Ecto neural progenitor cell (in vitro differentiated cells): Measurements from ENCODE around the gene TBC1D17.

Experiments used
- DNase-seq: peaks from one replicate; pipeline ENCODE4 v3.0.0-alpha.2; 2018; ENCODE audit warnings: low spot score

TBC1D17 gene

DNA sequence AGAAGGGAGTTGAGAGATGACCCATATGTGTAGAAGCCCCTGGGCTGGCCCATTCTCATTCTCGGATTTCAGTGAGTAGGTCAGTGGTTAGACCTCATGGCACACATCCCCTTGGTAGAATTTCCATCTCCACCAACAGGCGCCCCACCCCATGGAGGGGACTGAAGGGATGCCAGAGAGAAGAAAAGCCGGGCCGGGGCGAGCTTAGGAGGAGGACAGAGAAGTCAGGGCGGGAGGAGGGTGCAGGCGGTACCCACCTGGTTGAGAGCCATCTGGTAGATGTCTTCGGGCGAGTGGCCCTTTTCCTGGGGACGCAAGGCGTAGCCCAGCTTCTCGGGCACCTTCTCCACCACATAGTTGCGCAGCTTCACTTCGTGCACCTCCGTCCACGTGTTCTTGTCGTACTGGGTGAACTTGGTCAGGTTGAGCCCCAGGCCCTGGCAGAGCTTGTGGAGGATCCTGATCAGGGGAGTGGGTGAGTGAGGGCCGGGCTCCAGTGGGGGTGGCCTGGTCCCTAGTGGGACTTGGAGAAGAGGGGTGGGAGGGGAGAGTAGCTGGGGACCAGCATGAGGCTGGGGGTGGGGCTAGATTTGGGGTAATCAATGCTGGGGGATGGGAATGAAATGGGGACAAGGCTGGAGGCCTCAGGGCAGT lies 16.6 kb downstream of the TBC1D17 start:
- no peak for DNase-seq

DNA sequence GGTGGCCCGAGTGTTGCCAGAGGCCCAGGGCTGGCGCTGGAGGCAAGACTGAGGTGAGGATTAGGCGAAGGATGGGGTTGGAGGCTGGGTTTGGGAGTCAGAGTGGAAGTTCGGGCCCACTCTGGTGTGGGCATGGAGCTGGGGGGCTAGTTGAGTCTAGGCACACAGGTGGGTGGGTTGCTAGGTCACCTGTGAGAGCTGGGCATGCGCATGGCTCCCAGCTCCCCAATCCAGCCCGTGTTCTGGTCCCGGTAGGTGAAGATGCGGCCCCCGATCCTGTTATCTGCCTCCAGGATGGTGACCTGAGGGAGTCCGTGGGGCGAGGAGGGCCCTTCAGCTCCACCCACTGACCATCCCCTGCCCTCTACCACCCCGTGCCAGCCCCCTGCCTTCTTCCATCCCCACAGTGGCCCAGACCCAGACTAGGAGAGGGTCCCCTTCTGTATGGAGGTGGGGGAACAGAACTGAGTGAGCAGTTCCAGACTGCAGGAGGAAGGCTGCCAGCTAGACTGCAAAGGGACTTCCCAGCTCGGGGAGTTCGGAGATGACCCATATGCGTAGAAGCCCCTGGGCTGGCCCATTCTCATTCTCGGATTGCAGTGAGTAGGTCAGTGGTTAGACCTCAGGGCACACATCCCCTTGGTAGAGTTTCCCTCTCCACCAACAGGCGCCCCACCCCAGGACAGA lies 17.5 kb downstream of the TBC1D17 start:
- no peak for DNase-seq

DNA sequence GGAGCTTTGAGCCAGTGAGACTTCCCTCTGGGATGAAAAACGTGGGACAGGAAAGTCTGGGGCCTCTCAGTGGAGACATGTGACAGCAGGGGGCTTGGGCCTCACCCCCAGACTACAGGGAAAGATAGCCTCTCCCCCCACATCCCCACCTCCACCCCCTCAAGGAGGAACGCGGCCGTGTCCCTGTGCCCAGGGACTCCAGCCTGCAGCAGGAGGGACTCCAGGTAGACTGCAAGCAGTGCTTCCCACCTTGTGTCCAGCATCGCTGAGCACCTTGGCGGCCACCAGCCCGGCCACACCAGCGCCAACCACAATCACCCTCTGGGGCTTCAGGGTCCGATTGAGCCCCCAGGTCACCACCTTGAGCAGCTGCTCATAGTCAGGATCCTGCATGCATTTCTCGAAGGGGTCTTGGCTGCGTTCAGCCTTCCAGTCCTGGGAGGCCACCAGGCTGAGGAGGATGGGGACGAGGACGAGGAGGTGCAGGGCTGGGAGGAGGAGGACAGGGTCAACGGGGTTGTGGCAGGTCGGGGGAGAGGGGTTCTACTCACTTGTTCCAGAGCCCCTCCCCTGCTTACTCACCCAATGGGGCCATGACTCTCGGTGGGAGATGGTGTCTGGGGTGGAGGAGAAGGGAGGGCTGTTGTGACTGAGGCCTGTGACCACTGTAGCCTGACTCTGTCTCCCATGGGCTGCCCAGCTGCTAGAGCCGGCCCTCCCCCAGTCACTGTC lies 18.2 kb downstream of the TBC1D17 start:
- no peak for DNase-seq

DNA sequence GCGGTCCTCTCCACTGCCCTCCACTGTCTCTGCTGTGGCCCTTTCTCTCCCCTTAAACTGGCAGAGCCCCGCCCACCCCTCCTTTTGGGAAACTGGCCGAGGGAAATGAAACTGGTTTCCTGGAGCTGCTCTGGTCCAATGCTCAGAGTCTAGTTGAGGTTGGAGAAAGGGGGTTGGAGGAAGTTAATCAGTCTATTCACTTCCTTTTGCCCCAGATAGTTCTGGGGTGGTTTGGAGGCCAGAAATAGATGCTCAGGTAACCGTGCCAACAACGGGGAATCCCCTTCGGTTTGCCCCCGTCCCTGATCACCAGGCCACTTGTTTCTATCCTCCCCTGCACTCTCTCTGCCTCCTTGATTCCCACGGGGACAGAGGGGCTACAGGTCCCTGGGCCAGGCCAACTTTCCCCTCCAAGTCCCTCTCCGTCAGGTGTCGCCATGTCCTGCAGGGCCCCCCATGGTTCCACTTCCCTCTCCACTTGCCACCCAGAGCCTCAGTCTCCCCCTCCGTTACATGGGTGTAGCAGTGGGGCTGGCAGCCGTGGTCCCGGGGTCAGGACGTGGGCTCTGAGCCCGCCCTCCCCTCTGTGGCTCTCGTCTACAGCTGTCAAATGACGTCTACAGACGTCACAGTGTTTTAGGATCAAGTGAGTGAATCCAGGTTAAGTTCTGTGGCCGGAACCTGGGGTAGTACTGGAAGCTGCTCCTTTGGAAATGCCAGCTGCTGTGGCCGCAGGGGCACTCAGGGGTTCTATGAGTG lies 19.5 kb downstream of the TBC1D17 start, which contains the start of gene IL4I1:
Gene IL4I1, minus strand, starts transcription at position 25 of the 759 bp plus-strand sequence. CDS start 727 bp downstream, outside the sequence.
- no peak for DNase-seq

DNA sequence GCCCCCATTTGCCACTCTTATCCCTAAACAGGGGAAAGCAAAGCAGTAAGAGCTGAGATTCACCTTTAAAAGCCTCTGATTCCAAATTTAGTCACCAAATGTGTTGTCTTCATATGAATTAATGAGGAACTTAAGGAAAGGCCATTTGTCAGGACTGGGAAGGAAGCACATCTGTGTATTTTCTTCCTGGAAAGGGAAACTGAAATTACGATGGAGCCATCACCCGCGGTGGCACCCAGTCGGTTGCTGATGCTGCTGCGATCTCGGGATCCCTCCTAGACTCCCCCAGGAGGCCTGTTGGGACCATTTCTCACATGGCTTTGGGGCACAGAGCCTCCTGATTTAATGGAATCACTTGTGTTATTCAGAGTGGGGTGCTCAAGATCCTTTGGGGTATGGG lies 26.6 kb downstream of the TBC1D17 start:
- no peak for DNase-seq

DNA sequence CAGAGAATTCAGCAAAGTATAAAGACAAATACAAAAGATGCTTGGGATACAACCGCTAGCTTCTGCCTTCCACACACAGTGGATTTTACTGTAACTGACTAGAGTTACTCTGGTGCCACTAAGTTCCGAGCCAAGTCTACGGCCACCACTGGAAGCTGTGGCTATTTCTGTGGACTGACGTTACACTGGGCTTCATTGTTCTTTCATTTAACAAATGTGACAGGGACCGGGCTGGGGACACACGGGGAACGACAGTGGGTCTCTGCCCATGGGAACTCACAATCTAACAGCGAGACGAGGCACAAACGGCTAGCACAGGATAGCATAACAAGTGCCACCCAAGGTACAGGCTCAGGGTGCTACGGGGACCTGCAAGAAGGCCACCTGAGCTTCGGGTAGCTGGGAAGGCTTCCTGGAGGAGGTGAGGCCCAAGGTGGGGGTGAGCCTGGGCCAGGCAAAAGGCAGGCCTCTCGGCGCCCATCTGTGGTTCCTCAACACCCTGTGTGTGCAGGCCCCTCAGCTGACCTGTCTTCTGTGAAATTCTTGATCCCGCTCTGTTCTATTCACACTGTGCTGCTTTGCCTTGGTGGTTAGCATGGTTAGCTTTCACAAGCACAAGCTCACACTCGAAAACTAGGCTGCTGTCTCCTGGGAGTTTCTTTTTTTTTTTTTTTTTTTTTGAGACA lies 29.5 kb downstream of the TBC1D17 start:
- DNase-seq: no peak

DNA sequence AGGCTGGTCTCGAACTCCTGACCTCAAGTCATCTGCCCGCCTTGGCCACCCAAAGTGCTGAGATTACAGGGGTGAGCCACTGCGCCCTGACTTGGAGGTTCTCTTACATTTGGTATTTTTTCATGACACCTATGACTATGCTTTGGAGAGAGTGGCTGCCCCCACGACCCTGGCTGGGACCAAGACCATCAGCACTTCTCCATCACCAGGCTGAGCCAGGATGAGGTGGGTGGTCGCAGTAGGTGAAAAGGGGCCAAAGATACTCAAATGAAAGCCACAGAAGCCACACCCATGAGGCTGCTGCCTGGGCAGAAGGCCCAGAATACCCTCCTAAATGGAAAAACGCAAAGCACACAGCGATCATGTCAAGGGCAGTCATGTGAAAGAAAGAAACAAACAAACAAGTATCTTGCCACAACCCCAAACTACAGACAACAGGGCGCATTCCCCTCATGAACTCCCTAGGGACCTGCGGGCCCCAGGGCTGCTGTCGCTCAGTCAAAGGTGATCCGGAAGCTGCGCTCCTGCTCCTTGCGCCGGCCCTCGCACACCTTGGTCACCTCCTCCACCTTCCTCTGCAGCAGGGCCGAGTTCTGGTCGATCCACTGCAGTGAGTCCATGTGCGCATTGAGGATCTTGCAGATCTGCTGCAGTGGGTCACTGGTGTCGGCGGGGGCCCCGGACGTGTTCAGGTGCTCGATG lies 30.4 kb downstream of the TBC1D17 start:
- DNase-seq: no peak

DNA sequence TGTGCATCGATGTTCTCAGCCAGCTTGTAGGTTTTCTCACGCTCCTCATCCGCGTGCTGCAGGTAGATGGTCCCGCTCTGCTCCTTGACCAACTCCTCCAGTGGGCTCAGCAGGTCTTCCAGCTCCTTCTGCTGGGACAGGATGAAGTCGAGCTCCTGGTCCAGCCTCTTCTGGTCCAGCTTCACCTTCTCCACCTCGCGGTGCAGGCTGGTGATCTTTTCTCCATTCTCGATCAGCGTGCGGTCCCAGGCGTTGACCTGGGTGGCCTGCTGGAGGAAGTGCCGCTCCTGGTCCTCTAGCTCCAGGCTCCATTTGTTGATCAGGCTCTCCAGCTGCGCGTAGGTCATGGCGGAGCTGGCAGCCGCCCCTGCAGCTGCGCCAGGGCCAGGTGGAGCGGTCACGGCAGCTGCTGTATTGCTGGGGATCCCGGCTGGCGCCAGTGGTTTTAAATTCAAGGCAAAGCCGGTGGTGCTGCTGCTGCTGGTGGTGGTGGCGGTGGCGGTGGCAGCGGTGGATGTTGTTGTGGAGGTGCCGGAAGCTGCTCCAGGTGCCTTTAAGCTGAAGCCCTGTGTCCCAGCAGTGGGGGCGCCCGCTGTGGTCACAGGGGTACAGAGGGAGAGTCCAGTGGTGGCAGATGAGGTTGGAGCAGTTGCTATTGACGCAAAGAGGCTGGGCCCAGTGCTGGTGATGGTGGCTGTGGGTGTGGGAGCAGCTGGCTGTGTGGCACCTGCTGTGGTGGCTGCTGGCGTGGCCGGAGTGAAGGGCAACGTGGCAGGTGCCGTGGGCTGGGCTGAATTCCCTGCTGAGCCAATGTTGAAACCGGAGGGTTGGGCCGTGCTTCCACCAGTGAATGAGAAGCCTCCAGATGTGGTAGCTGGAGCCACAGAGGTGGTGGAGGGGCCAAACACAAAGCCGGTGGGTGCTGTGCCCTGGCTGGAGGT lies 31.2 kb downstream of the TBC1D17 start:
- no peak for DNase-seq

DNA sequence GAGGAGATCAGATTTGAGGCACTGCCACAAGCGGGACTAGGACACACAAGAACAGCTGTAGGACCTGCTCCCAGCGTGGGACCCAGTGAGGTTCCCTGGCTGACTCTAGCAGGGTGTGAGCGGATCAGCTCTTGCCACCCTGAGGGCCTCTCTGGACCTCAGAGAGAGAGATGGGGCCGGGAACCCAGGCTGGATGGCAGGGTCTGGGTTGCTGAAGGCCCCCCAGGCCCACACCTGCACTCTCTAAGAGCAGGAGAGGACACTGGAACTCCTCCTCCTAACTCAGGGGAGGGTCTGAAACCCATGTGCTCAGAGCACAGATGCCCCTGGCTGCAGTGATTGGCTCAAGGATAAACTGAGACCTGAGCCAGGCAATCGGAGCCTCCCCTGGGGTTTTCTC lies 32.7 kb downstream of the TBC1D17 start:
- no peak for DNase-seq

DNA sequence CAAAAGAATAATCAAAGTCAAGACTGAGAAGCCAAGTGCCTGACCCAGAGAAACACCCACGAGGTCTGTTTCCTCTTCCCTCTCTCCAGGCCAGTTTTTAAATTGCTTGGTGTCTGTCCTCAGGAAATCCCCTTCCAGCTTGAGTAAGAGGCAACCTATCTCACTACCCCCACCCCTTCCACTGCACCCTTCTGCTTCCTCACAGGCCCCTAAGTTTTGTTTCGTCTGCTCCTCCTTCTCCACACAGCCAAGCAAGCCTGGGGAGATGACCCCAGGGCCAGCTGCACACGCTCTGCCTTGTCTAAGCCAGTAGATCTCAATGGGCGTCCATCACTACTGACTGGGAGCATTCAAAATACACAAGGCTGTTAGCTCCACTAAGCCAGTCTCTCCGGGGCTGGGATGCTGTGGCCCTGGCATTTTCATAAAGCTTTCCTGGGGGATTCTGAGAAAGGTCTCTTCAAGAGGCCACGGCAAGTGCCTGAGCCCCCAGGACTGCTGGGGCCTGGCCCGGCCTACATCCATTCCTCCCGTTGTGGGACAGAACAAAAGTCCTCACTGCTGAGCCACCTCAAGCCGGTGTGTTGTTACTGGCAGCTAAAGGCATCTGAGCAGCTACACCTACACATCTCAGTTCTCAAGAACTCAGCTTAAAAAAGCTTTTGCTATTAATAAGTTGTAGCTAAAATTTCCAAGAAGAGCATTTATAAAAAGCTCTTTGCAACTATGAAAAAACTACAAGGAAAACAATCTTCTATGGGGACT lies 34.1 kb downstream of the TBC1D17 start:
- DNase-seq: no peak

DNA sequence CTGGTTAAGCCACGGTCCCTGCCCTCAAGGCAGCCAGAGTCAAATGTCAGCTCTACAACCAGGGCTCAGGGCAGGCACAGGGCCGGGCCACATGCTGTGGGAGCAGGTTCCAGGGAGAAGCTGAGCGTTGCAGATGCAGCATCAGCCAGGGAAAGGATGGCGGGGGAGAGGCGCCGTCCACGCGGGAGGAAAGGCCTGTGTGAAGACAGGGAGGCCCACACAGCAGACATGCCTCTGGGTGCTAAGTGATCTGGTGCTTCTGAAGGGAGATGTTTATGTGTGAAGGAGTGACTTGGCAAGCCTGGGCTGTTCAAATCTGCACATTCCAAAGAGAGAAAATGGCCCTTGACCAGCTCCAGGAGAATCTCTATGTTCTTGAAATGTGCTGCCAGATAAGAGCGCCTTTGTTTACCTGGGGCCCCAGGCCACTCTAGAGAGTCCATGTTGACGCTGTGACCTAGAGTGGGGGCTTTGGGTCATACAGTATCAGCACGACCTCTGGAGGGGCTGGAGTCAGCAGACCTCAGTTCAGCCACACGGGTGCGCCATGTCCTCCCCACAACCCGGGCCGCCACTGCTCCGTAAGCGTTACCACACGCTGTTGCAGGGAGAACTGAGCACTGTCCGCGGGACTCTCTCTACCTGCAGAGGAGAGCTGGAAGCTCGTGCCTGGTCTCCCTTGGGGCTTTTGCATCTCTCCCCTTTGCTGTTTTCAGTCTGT lies 35.6 kb downstream of the TBC1D17 start:
- no peak for DNase-seq

DNA sequence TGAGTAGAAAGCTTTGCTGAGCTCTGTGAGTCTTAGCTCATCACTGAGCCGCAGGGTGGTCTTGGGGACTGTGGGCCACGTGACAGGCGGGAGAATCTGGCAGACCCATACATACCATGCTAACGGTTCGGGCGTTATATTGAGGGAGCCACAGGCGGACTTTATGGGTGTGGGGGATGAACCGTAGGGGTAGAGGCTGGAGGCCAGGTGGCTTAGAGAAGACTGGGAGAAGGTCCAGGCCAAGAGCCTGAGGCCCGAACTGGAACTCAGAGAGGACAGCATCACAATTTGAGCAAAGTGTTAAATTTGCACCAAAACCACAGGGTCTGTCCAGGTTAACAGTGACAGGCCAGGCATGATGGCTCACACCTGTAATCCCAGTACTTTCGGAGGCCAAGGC lies 36.2 kb downstream of the TBC1D17 start:
- no peak for DNase-seq

DNA sequence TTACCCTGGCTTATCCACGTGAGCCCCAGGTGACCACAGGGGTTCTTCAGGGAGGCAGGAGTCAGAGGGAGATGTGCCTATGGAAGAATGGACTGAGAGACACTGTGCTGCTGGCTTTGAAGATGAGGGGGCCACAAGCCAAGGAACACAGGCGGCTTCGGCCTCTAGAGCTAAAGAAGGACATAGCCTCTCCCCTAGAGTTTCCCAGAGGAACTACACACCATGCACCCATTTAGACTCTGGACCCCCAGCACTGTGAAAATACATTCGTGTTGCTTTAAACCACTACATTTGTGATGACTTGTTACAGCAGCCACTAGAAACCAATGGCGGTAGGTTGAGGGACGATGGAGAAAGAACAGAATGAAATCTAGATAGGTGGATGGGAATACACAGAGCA lies 37.8 kb downstream of the TBC1D17 start:
- DNase-seq: no peak

DNA sequence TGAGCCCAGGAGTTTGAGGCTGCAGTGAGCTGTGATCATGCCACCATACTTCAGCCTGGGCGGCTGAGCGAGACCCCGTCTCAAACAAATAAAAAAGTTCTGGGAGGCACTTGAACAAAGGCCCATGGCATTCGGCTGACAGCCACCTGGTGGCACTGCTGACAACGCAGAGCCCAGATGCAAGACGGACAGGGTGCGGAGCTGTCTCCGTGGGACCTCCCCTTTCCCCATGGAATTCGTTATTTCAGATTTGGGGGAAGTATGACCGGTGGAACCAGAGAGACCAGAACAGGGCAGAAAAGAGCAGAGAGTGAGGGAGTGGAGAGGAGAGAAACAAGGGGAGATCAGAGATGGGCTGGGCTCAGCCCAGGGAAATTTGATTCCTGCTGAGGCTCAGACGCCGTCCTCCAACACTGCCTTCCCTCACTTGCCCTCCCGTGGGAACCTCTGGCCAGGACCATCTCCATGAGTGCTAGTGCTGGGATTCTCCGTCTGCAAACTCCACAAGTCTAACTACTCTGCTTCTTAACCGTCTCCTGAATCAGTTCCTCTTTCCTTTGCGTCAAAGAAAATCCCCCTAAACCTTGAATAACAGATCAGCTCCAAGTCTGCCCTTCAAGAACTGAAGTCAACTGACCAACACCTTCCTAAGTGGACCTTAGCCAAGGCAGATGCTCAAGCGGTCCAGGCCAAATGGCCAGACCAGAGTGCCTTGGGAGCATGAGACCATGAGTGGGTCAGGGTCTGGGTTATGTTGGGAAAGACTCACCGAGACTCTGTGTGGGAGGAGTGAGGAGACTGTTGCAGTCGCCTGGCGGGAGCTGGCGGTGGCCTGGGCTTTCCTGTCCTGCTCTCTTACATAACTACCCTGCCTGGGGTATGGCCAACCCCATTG lies 39.6 kb downstream of the TBC1D17 start:
- DNase-seq: no peak

DNA sequence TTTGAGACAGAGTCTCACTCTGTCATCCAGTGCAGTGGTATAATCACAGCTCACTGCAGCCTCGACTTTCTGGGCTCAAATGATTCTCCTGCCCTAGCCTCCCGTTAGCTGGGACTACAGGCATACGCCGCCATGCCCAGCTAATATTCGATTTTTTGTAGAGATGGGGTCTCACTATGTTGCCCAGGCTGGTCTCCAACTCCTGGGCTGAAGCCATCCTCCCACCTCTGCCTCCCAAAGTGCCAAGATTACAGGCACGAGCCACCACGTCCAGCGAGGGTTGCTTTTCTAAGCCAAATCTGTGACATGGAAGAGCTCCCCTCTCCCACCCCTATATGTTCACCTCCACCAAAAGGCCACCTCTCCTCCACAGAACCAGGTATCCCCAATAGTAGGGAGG lies 40.6 kb downstream of the TBC1D17 start:
- no peak for DNase-seq

DNA sequence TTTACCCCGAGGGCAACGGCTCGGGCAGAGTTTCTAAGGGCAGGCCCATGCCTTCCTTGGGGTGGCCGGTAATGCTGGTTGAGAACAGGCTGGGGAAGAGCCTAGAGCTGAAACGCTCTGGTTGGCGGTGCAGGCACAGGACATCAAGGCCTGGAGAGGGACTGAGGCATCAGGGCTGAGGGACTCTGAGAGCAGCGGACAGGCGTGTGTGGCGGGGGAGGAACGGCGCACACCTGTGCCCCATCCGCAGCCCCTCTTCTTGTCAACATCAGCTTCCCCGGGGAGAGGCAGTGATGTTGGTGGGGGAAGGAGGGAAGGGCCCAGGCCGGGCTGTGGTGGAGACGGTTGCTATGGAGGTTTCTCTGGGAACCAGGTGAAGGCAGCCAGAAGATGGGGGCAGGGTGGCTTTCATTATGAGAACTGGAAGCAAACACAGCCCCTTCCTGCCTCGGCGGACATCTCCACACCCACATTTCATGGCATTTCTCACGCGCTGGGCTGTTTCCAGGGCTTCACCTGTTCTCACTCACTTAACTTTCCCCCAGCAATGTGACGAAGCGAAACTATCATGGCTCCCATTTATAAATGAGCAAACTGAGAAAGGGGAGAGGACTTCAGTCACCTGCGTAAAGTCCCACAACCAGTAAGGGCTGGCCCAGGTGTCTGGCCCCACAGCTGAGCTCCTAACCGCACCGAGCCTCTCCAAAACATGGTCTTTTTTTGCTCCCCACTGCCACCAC lies 43.3 kb downstream of the TBC1D17 start:
- no peak for DNase-seq
